ENCODE measurements around the gene GSTM1. TPM values are rescaled to one million over a fixed set of nuclear protein-coding genes. Genes with fewer than 3 reads are reported as not detected.

GSTM1 gene
- total and polyA plus RNA-seq, 4 donors, result 1.5 to 28.5 (median 1.8) TPM; not detected in 1

DNA sequence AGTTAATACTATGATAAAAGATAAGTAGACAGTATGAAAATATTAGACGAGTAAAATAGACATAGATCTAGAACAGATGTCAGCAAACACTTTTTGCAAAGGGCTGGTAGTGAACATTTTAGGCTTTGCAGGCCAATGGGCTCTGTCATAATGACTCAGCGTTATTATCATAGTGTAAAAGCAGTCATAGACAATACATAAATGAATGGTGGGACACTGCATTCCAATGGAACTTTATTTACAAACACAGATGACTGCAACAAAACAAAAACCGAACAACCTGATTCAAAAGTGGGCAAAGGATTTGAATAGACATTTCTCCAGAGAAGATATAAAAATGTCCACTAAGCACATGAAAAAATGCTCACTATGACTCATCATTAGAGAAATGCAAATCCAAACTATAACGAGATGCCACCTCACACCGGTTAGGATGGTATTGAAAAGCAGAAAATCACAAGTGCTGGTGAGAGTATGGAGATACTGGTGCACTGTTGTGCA is 31.8 kb downstream of the GSTM1 start:
- no peaks in the 10 kb centered on the region for H3K36me3 ChIP-seq (ENCODE audit: control insufficient read depth, insufficient read depth, low read length)
- H3K27me3 ChIP-seq (ENCODE audit: control insufficient read depth, insufficient read depth, low read length), result no peaks in the 10 kb centered on the region
- DNase-seq (ENCODE audit: low read depth in 4 of 6, low spot score in 6 of 6), result no peak
- H3K4me3 ChIP-seq (ENCODE audit: low read depth, low read length), result no peak overlapping the region
- 100% methylated on average over 1 of the region's 5 CpGs for WGBS (ENCODE audit: insufficient coverage)
- no peak overlapping the region for H3K27ac ChIP-seq (ENCODE audit: low read depth, low read length)
- peaks cover 3% of the 10 kb centered on the region for H3K4me1 ChIP-seq (ENCODE audit: control insufficient read depth, insufficient read depth, low read length)
- no peaks in the 10 kb centered on the region for H3K9me3 ChIP-seq (ENCODE audit: control insufficient read depth, insufficient read depth, low read length)

DNA sequence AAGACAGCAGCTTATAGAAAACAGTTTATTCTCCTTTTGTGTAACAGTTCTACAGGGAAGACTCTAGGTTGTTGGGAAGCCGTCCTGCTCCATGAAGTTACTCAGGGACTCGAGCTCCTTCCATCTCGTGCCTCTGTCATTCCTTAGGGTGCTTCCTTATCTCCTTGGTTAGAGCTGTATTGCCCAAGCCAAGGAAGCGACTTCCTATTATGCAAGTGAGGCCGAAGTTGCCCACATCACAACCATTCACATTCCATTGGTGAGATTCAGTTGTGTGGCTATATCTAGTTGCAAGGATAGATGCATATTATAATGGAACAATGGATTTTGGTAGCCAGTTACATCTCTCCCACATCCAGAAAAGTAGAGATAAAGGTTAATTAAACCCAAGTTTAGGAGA is 33.4 kb downstream of the GSTM1 start:
- no peak for DNase-seq (ENCODE audit: low read depth in 4 of 6, low spot score in 6 of 6)
- no peaks in the 10 kb centered on the region for H3K27me3 ChIP-seq (ENCODE audit: control insufficient read depth, insufficient read depth, low read length)
- no peak overlapping the region for H3K27ac ChIP-seq (ENCODE audit: low read depth, low read length)
- H3K36me3 ChIP-seq (ENCODE audit: control insufficient read depth, insufficient read depth, low read length), result no peaks in the 10 kb centered on the region
- 70% methylated on average over 2 of the region's 5 CpGs for WGBS (ENCODE audit: insufficient coverage)
- H3K9me3 ChIP-seq (ENCODE audit: control insufficient read depth, insufficient read depth, low read length), result no peaks in the 10 kb centered on the region
- no peaks in the 10 kb centered on the region for H3K4me1 ChIP-seq (ENCODE audit: control insufficient read depth, insufficient read depth, low read length)
- no peak overlapping the region for H3K4me3 ChIP-seq (ENCODE audit: low read depth, low read length)

DNA sequence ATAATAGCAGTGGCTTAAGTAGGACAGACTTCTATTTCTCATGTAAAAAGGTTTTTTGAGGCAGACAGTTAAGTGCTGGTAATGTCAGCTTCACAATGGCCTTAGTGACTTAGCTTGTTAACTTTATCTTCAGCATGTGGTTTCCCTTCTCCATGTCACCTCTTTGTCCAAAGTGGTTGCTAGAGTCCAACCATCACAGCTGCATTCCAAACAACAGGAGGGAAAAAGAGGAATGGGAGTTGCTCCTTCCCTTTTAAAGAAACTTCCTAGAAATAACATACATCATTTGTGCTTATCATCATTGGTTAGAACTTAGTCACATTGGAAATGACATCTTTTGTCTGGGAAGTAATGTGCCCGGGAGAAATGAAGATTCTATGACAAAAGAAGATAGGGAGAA is 34.4 kb downstream of the GSTM1 start:
- WGBS (ENCODE audit: insufficient coverage), result no CpG with 5 or more reads among the region's 1 CpG
- Histone ChIP-seq H3K4me3 (ENCODE audit: low read depth, low read length) (no peak overlapping the region), H3K27me3 (ENCODE audit: control insufficient read depth, insufficient read depth, low read length) (no peaks in the 10 kb centered on the region), H3K9me3 (ENCODE audit: control insufficient read depth, insufficient read depth, low read length) (no peaks in the 10 kb centered on the region), H3K4me1 (ENCODE audit: control insufficient read depth, insufficient read depth, low read length) (no peaks in the 10 kb centered on the region), H3K27ac (ENCODE audit: low read depth, low read length) (no peak overlapping the region), H3K36me3 (ENCODE audit: control insufficient read depth, insufficient read depth, low read length) (no peaks in the 10 kb centered on the region)
- DNase-seq (ENCODE audit: low read depth in 4 of 6, low spot score in 6 of 6), result no peak

- Histone ChIP-seq H3K9me3 (ENCODE audit: control insufficient read depth, insufficient read depth, low read length) (no peaks in the 10 kb centered on the region), H3K4me1 (ENCODE audit: control insufficient read depth, insufficient read depth, low read length) (no peaks in the 10 kb centered on the region), H3K36me3 (ENCODE audit: control insufficient read depth, insufficient read depth, low read length) (no peaks in the 10 kb centered on the region), H3K27ac (ENCODE audit: low read depth, low read length) (no peak overlapping the region), H3K4me3 (ENCODE audit: low read depth, low read length) (no peak overlapping the region), H3K27me3 (ENCODE audit: control insufficient read depth, insufficient read depth, low read length) (no peaks in the 10 kb centered on the region)
- no peak for DNase-seq (ENCODE audit: low read depth in 4 of 6, low spot score in 6 of 6)
- WGBS (ENCODE audit: insufficient coverage), result 81% methylated on average over 5 of the region's 7 CpGs
Measured at GRCh38 chr1:109722908-109723691, 35.5 kb downstream of the GSTM1 start.

DNA sequence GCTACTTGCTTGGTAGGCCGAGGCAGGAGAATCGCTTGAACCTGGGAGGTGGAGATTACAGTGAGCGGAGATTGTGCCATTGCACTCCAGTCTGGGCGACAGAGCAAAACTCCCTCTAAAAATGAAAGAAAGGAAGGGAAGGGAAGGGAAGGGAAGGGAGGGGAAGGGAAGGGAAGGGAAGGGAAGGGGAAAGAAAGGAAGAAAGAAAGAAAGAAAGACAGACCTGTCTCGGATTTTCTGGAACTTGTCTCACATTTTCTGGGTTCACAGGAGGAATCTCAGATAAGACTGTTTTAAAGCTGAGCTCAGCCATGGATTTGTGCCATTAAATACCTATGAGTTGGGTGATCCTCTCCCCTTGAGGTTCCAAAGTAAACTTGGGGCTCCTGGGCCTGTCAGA is 37.3 kb downstream of the GSTM1 start:
- Histone ChIP-seq H3K4me1 (ENCODE audit: control insufficient read depth, insufficient read depth, low read length) (no peaks in the 10 kb centered on the region), H3K27me3 (ENCODE audit: control insufficient read depth, insufficient read depth, low read length) (no peaks in the 10 kb centered on the region), H3K4me3 (ENCODE audit: low read depth, low read length) (no peak overlapping the region), H3K36me3 (ENCODE audit: control insufficient read depth, insufficient read depth, low read length) (no peaks in the 10 kb centered on the region), H3K9me3 (ENCODE audit: control insufficient read depth, insufficient read depth, low read length) (no peaks in the 10 kb centered on the region), H3K27ac (ENCODE audit: low read depth, low read length) (no peak overlapping the region)
- 100% methylated on average over 1 of the region's 5 CpGs for WGBS (ENCODE audit: insufficient coverage)
- no peak for DNase-seq (ENCODE audit: low read depth in 4 of 6, low spot score in 6 of 6)

- DNase-seq (ENCODE audit: low read depth in 4 of 6, low spot score in 6 of 6), result no peak
- Histone ChIP-seq H3K9me3 (ENCODE audit: control insufficient read depth, insufficient read depth, low read length) (no peaks in the 10 kb centered on the region), H3K27me3 (ENCODE audit: control insufficient read depth, insufficient read depth, low read length) (no peaks in the 10 kb centered on the region), H3K27ac (ENCODE audit: low read depth, low read length) (no peak overlapping the region), H3K4me1 (ENCODE audit: control insufficient read depth, insufficient read depth, low read length) (no peaks in the 10 kb centered on the region), H3K4me3 (ENCODE audit: low read depth, low read length) (no peak overlapping the region), H3K36me3 (ENCODE audit: control insufficient read depth, insufficient read depth, low read length) (no peaks in the 10 kb centered on the region)
- WGBS (ENCODE audit: insufficient coverage), result 96% methylated on average over 3 of the region's 4 CpGs
Measured at GRCh38 chr1:109725510-109725909, 37.9 kb downstream of the GSTM1 start.

DNA sequence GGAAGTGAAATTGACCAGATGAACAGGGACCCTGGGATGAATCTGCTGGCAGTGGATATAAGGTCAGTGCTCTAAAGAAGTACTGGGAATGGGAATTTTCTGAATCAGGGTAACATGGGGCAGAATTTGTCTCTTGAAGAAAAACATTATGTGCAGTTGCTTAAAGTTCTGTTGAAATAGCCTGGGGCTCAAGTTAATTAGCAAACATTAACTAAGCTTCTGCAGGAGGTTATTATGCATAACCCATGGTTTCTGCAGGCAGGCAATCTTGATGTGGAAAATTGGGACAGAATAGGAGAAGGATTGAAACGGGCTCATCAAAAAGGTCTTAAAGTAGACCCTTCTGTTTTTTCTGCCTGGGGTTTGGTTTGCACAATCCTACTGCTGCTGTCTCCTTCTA is 38.4 kb downstream of the GSTM1 start:
- H3K4me1 ChIP-seq (ENCODE audit: control insufficient read depth, insufficient read depth, low read length), result no peaks in the 10 kb centered on the region
- H3K4me3 ChIP-seq (ENCODE audit: low read depth, low read length), result no peak overlapping the region
- no peak for DNase-seq (ENCODE audit: low read depth in 4 of 6, low spot score in 6 of 6)
- 25% methylated on average over 1 of the region's 1 CpG for WGBS (ENCODE audit: insufficient coverage)
- H3K27me3 ChIP-seq (ENCODE audit: control insufficient read depth, insufficient read depth, low read length), result no peaks in the 10 kb centered on the region
- no peak overlapping the region for H3K27ac ChIP-seq (ENCODE audit: low read depth, low read length)
- no peaks in the 10 kb centered on the region for H3K36me3 ChIP-seq (ENCODE audit: control insufficient read depth, insufficient read depth, low read length)
- no peaks in the 10 kb centered on the region for H3K9me3 ChIP-seq (ENCODE audit: control insufficient read depth, insufficient read depth, low read length)

DNA sequence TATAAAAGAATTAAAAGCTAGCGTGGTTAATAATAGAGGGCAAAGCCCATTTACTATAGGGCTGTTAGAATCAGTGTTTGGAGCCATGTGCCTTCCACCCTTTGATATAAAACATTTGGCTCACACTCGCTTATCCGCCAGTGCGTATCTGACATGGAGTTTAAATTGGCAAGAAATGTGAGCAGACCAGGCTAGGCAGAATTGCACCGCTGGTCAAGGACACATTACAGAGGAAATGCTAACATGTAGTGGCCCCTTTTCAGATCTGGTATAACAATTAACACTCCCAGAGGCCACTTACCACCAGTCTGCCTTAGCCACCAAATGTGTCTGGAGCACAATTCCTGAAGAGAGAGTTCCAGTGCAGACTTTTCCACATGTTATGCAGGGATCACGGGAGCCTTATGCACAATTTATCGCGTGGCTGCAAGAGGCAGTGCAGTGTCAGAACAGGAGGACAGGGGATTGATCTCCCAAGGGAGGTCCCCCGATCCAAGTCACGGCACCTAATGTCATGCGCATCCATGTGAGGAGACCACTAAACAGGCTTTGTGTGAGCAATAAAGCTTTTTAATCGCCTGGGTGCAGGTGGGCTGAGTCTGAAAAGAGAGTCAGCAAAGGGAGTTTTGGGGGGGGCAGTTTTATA is 39.2 kb downstream of the GSTM1 start:
- Histone ChIP-seq H3K4me3 (ENCODE audit: low read depth, low read length) (no peak overlapping the region), H3K9me3 (ENCODE audit: control insufficient read depth, insufficient read depth, low read length) (no peaks in the 10 kb centered on the region), H3K4me1 (ENCODE audit: control insufficient read depth, insufficient read depth, low read length) (no peaks in the 10 kb centered on the region), H3K27ac (ENCODE audit: low read depth, low read length) (no peak overlapping the region), H3K36me3 (ENCODE audit: control insufficient read depth, insufficient read depth, low read length) (no peaks in the 10 kb centered on the region), H3K27me3 (ENCODE audit: control insufficient read depth, insufficient read depth, low read length) (no peaks in the 10 kb centered on the region)
- no peak for DNase-seq (ENCODE audit: low read depth in 4 of 6, low spot score in 6 of 6)
- 92% methylated on average over 11 of the region's 12 CpGs for WGBS (ENCODE audit: insufficient coverage)

- no peak for DNase-seq (ENCODE audit: low read depth in 4 of 6, low spot score in 6 of 6)
- 100% methylated on average over 5 of the region's 7 CpGs for WGBS (ENCODE audit: insufficient coverage)
- H3K27me3 ChIP-seq (ENCODE audit: control insufficient read depth, insufficient read depth, low read length), result no peaks in the 10 kb centered on the region
Measured at GRCh38 chr1:109728870-109729269, 41.3 kb downstream of the GSTM1 start.

GRCh38 chr1:109730666-109731065 is 43.0 kb downstream of the GSTM1 start:
- no peaks in the 10 kb centered on the region for H3K27me3 ChIP-seq (ENCODE audit: control insufficient read depth, insufficient read depth, low read length)
- DNase-seq (ENCODE audit: low read depth in 4 of 6, low spot score in 6 of 6), result no peak
- H3K4me1 ChIP-seq (ENCODE audit: control insufficient read depth, insufficient read depth, low read length), result no peaks in the 10 kb centered on the region
- no peak overlapping the region for H3K4me3 ChIP-seq (ENCODE audit: low read depth, low read length)
- WGBS (ENCODE audit: insufficient coverage), result 62% methylated on average over 5 of the region's 6 CpGs
- no peak overlapping the region for H3K27ac ChIP-seq (ENCODE audit: low read depth, low read length)
- no peaks in the 10 kb centered on the region for H3K36me3 ChIP-seq (ENCODE audit: control insufficient read depth, insufficient read depth, low read length)
- no peaks in the 10 kb centered on the region for H3K9me3 ChIP-seq (ENCODE audit: control insufficient read depth, insufficient read depth, low read length)

More at GRCh38 chr1:109728870-109729269, 41.3 kb downstream of the GSTM1 start:
- no peak overlapping the region for H3K4me3 ChIP-seq (ENCODE audit: low read depth, low read length)
- no peaks in the 10 kb centered on the region for H3K4me1 ChIP-seq (ENCODE audit: control insufficient read depth, insufficient read depth, low read length)
- no peaks in the 10 kb centered on the region for H3K36me3 ChIP-seq (ENCODE audit: control insufficient read depth, insufficient read depth, low read length)
- no peaks in the 10 kb centered on the region for H3K9me3 ChIP-seq (ENCODE audit: control insufficient read depth, insufficient read depth, low read length)
- no peak overlapping the region for H3K27ac ChIP-seq (ENCODE audit: low read depth, low read length)
